Measurements from ENCODE around the gene SOCS4.

Gene SOCS4

GRCh38 chr14:55084401-55085059 is 57.5 kb downstream of the SOCS4 start:
- intact Hi-C loops (cut with DNase I): no loop called here
- no peak for DNase-seq

GRCh38 chr14:55085060-55085660 is 58.1 kb downstream of the SOCS4 start:
- no peak for DNase-seq
- intact Hi-C loops (cut with DNase I): no loop called here

- intact Hi-C loops (cut with DNase I): no loop called here
- DNase-seq: no peak
Observed at GRCh38 chr14:55086938-55087337, 59.9 kb downstream of the SOCS4 start.

- no peak for DNase-seq
- intact Hi-C loops (cut with DNase I): no loop called here
Observed at GRCh38 chr14:55088356-55088755, 61.3 kb downstream of the SOCS4 start.

- intact Hi-C loops (cut with DNase I): no loop called here
- no peak for DNase-seq
Observed at GRCh38 chr14:55092341-55092740, 65.3 kb downstream of the SOCS4 start.

DNA sequence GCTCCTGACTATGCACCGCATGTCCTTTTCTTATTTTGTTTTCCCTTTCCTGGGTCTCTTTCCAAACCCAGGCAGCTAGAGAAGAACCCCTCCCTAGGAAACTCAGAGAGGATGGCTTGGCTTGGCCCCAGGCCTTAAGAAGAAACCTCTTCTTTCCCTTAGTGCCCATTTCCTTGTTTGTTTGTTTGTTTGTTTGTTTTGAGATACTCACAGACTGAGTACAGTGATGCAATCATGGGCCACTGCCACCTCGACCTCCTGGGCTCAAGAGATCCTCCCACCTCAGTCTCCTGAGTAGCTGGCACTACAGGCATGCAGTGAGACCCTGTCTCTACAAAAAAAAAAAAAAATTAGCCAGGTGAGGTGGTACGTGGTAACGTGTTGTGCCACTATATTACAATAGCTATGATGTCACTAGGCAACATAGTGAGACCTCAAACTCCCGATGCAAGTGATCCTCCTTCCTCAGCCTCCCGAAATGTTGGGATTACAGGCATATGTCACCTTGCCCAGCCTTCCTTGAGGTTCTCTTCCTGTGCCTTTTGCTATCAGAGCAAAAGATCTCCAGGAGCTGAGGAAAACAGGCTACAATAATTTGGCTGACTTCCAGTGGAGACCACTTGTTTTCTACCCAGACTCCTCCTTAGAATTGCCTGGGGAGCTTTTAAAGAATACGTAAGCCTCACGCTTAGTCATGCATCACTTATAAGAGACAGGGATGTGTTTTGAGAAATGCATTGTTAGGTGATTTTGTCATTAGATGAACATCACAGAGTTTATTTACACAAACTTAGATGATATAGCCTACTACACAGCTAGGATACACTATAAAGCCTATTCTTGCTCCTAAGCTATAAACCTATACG is 67.5 kb downstream of the SOCS4 start:
- no peak for DNase-seq
- intact Hi-C loops (cut with DNase I): no loop called here

DNA sequence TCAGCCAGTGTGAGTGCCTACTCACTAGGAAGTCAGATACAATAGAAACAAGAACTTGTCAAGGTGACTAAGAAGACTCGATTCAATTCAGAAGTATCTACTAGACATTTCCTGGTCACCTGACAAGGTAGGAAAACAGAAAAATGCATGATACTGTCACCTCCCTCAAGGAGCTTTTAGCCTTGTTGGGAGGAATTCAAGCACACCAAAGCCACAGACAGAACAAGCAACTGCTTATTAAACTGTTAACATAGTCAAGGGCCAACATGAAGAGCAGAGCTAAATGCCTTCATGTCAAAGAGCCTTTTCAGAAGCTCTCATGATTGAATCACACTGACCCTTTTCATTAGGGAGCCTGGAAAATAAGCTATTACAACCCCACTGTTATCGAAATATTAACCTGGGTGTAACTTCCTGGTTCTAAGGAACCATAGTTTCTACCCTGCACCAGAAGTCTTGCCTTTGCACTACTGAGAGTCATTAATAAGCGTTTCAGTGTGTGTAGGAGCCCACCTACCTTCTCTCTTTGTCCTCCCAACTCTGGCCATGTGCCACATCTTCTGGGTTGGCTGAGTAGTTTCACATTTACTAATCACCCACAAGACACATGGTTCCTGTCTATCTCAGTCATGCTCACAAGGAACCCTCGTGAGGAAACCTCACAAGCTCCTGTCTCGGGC is 71.0 kb downstream of the SOCS4 start:
- DNase-seq: no peak
- intact Hi-C loops (cut with DNase I): no loop called here

DNA sequence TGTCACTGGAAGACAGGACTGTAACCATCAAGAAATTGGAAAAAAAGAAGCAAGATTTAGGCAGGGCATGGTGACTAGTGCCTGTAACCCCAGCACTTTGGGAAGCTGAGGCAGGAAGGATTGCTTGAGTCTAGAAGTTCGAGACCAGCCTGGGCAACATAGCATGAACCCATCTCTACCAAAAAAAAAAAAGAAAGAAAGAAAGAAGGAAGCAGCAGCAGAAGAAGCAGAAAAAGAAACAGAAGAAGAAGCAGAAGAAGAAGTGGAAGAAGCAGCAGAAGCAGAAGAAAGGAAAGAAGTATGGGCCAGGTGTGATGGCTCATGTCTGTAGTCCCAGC is 71.5 kb downstream of the SOCS4 start:
- intact Hi-C loops (cut with DNase I): no loop called here
- DNase-seq: no peak

Measured in posterior cingulate gyrus (tissue), 11 donors.